GM21526 (cell line): ENCODE data around the gene DCT.

Experiments used
- ATAC-seq: cut with Tn5 transposase; IDR thresholded peaks from one replicate; pipeline ENCODE4 v1.9.1; 2021; ENCODE audit warnings: moderate library complexity; ENCODE audit not compliant: unreplicated experiment, low FRiP score

DCT gene

DNA sequence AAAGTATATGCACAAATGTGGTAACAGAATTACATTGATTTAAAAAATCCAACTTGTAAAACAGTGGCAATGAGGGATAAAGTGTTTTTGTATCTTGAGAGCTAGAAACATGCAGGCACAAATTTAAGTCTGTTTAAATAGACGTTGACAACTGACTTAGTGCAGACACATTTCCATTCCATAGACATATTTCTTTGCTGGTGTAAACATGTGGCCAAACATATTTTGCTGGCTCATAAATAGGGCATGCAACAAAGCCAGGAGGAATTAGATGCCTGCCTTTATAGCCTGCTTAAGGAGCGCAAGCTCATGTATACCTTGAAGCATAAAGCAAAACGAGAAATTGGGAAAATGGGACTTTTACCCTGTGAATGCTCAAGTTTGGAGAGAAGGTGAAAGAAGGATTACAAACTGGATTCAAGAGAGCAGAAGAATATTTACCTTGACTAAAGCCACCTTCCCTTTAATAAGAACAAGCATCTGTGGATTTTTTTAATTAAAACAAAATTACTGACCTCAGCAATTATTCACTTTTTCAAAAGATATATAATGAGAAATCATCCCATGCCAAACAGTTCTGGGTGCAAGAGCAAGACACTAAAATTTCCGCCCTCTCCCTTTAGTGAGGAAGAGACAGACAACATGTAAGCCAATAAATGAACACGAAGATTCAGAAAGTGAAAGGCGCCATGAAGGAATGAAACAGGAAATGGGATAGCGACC is 71.0 kb downstream of the DCT start:
- no peak for ATAC-seq

DNA sequence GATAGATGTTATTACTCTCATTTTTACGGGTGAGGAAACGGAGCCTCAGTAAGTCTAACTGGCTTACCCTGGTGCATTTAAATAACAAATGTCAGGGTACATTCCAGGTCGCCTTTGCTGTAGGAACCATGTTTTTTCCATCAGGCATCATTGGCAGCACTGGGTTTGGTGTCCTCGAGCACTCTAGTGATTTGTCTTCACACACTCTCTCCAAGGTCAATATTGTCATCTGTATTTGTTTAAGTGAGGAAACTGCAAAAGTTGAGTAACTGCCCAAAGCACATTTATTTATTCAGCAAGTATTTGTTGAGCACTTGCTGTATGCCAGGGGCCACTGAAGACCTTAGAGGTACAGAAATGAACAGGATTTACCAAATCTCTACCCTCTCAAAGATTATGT is 78.6 kb downstream of the DCT start:
- ATAC-seq: no peak

DNA sequence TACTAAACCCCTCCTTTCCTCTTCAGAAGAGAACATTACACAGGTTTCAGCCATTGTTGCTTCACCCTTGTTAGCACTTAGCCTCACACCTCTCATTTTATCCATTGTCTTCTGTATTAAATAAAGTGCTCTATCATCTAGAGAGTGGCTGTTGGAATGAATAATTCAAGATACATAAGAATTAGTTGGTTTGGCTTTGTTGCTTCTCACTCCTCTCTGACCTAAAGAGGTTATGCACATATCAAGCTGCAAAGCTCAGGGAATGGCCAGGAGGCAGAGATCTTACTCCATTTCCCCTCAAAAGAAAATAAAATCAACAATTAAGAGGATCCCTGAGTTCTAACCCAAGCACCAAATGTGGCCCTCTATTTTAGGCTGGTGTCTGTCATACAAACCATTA is 79.7 kb downstream of the DCT start:
- no peak for ATAC-seq

DNA sequence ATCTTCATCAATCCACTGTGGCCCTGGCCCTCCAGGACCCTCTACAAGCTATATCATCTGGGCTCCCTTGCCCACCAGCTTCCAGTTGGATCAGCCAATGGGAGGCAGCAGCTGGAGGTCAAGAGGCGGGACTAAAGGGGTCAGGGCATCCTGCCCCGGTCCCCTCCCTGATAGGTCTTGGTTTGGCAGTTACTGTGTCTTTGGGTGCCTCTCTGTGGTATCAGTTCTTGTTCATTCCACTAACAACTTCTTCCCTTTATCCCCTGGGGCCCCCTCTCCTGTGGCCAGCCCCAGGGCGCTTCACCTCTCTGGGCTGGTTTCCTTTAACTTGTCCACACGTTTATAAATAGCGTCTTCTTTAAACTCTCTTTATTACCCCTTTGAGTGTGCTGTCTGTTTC is 83.6 kb downstream of the DCT start:
- ATAC-seq: no peak

DNA sequence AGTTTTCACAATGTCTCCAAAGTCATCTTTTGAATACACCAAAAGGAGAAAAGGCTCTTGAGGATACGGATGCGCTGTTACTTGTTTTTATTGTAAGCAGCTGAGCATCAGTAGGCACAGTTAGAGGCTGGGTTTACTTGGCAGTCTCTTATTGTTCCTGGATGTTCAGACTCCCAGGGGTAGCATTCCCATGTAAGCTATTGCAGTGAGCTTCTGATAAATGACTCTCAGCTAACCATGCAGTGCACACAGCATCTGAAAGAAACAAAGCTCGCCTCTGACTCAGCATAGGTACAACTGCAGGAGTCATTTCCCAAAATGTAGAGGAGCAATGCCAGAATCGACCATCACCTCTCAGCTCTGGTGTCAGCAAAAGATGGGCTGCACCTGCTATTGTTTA is 84.8 kb downstream of the DCT start:
- ATAC-seq: no peak

DNA sequence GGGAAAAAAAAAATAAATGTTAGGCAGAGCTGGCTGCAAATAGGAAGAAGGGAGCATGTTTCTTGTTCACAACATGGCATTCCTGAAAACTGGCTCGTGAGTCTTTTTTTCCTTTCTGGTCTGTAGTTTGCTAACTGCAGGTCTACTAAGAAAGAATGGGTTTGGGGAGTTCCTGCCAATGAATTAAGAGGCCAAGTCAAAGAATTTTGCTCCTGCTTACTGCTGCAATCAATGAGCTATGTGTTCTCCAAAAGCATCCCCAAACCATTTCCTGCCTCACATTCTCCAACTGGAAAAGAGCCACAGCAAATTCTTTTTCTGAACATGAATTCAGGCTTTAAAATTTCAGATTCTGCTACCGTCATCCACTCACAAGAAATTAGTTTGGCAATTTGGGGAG is 88.6 kb downstream of the DCT start:
- ATAC-seq: no peak

DNA sequence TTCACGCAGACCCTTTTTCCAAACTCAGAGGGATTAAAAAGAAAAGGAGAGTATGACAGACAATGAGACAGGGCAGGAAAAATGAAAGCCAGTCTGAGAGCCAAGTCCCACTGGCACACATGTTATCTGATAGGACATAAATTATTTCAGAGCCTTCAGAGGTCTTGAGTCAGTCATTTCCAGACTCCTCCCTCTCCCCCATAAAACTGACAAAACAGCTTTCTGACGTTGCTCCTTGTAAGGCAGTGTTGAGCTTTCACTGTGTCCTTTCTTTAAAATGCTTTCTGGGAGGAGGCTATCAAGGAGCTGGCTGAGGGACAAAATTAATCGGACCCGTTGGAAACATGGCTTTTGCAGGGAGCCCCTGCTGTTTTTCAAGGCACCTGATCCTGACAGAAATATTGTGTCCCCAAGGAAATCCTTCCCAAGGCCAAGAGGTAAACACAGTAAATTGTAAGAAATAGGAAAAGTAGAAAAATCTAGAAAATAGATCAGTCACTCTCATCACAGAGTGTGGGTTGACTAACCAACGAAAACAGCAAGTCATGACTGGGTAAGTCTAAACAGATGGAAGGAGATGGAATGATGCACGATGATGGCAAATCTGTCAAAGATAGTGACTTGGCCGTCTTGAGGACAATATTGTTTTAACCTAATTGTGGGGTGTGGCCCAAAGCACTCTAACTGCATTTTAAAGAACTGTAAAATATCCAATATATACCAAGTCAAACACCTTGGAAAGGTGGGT is 89.7 kb downstream of the DCT start:
- ATAC-seq: no peak

DNA sequence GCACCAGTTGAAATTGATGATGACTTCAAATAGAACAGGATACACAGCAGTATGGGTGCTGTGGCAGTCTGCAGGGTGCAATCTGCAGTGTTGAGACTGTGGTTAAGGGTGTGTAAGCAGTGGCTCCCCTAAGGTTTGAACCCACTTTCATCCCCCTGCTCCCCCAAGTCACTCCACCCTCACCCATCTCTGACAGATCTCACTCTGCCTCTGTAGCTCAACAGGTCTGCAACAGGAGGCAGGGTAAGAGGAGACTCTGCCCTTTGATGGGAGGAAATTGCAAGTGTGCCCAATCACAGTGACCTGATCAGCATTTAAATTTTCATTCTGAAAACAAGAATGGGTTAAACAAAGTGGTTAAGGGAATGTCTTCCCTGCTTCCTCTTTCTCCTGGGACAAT is 92.4 kb downstream of the DCT start:
- ATAC-seq: no peak
